ENCODE results near the gene DNM1. TPM values are rescaled to one million over a fixed set of nuclear protein-coding genes. Genes with fewer than 3 reads are reported as not detected.

The DNM1 gene
- total RNA-seq, result 0.57 and 0.66 TPM in 2 replicates

GRCh38 chr9:128203024-128203706, at the start of gene DNM1:
Gene DNM1 (plus strand): TSS chr9:128203379. CDS start chr9:128203471, 92 bp downstream.

GRCh38 chr9:128159784-128160602, 43.2 kb upstream of the DNM1 start, which contains the start of gene BBLN:
Gene BBLN (plus strand): TSS chr9:128160265. CDS start chr9:128160408, 143 bp downstream.

GRCh38 chr9:128191406-128192046, 11.7 kb upstream of the DNM1 start, which contains the start of gene CIZ1:
Gene CIZ1 (minus strand): TSS chr9:128191572. CDS start chr9:128190857, 715 bp downstream.

GRCh38 chr9:128275198-128276007, 72.2 kb downstream of the DNM1 start, which contains the start of gene GOLGA2:
Gene GOLGA2 (minus strand): TSS chr9:128276007. CDS start chr9:128275976, 31 bp downstream.

GRCh38 chr9:128276008-128276573, 72.9 kb downstream of the DNM1 start, which contains the start of gene SWI5:
Gene SWI5 (plus strand): TSS chr9:128276276.

Small RNA genes lying within 50 kb of the gene (small RNA-seq; reads per million reads assigned to genes)
- 1.8 reads per million, percentile 45 among the genes with 10 or more reads in this experiment for gene MIR199B
- gene MIR3154, result not detected

Other genes with a start within 250 kb of the DNM1 start
- 6.4 and 8.2 TPM in 2 replicates for gene EEIG1, start 222.4 kb upstream of the DNM1 start, total RNA-seq
- gene NAIF1, start 136.1 kb upstream of the DNM1 start, total RNA-seq, result 6.6 and 7.7 TPM in 2 replicates
- gene SLC25A25, start 135.1 kb upstream of the DNM1 start, total RNA-seq, result 13.2 and 14.0 TPM in 2 replicates
- gene PTGES2, start 75.7 kb upstream of the DNM1 start, total RNA-seq, result 56.1 and 57.6 TPM in 2 replicates
- gene LCN2, start 53.9 kb upstream of the DNM1 start, total RNA-seq, result not detected in 2 replicates
- 37.6 and 39.0 TPM in 2 replicates for gene BBLN, start 43.1 kb upstream of the DNM1 start, total RNA-seq
- 33.6 and 47.6 TPM in 2 replicates for gene CIZ1, start 11.8 kb upstream of the DNM1 start, total RNA-seq
- 65.9 and 73.5 TPM in 2 replicates for gene GOLGA2, start 72.6 kb downstream of the DNM1 start, total RNA-seq
- 24.9 and 26.3 TPM in 2 replicates for gene SWI5, start 72.9 kb downstream of the DNM1 start, total RNA-seq
- 20.7 and 23.3 TPM in 2 replicates for gene TRUB2, start 119.1 kb downstream of the DNM1 start, total RNA-seq
- gene COQ4, start 119.5 kb downstream of the DNM1 start, total RNA-seq, result 31.1 and 36.1 TPM in 2 replicates
- 29.3 and 33.7 TPM in 2 replicates for gene SLC27A4, start 137.1 kb downstream of the DNM1 start, total RNA-seq
- 54.8 and 55.3 TPM in 2 replicates for gene URM1, start 168.0 kb downstream of the DNM1 start, total RNA-seq
- gene CERCAM, start 217.5 kb downstream of the DNM1 start, total RNA-seq, result 20.7 and 22.5 TPM in 2 replicates

All from thoracic aorta endothelial cell (primary cell).